GM21529 (cell line): ENCODE measurements around the gene ORC1.
A peak's percentile ranks its signal among the peaks of the same experiment; 100 is the strongest.

ENCODE experiments used
- ATAC-seq: cut with Tn5 transposase; IDR thresholded peaks from one replicate; pipeline ENCODE4 v1.9.1; 2021; ENCODE audit not compliant: unreplicated experiment

ORC1 gene

GRCh38 chr1:52404116-52404974 is at the start of gene ORC1, which contains the start of gene PRPF38A:
Gene ORC1, minus strand, starts transcription at chr1:52404423. Its CDS starts 2,200 bp downstream, at chr1:52402223.
Gene PRPF38A, plus strand, starts transcription at chr1:52404602. Its CDS starts 148 bp downstream, at chr1:52404750.
- ATAC-seq = peak; percentile 95

DNA sequence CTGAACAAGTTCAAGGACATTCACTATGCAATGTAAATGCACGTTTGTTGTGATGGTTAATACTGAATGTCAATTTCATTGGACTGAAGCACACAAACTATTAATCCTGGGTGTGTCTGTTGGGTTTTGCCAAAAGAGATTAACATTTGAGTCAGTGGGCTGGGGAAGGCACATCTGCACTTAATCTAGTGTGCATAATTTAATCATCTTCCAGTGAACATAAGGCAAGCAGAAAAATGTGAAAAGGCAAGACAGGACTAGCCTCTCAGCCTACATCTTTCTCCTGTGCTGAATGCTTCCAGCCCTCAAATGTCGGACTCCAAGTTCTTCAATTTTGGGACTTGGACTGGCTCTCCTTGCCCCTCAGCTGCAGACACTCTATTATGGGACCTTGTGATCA is 40.2 kb upstream of the ORC1 start:
- no peak for ATAC-seq

- ATAC-seq = no peak
Measured at GRCh38 chr1:52439976-52440375, 35.8 kb upstream of the ORC1 start.

GRCh38 chr1:52436817-52437216 is 32.6 kb upstream of the ORC1 start:
- no peak for ATAC-seq

DNA sequence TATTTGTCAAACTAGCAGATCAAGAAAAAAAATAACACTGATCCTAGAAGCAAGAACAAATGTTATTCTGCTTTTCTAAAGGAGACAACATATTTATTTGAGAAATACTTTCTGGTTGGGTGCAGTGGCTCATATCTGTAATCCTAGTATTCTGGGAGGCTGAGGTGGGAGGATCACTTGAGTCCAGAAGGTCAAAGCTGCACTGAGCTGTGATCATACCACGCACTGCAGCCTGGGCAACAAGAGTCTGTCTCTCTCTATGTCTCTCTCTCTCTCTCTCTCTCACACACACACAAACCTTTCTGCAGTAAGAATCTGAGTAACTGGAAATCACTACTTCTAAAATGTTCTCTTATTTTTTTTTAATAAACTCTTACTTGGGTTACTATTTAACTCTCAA is 31.4 kb upstream of the ORC1 start:
- no peak for ATAC-seq

DNA sequence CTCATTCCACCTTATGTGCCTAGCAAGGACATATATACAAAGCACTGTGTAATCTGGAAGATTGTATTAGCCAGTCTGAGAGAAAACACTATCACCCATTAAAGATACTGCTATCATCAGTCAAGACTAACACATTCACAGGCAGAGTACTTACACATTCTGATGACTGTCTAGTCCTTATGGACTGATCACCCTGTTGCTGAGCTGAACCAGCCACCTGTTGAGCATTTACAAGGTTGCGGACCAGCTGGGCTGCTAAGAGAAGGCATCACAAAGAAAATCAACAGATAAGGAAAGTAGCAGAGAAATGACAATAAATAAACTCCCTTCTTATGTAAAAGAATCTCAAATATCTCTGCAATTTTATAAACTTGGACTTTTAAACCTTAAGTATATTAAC is 31.0 kb upstream of the ORC1 start:
- ATAC-seq = no peak

DNA sequence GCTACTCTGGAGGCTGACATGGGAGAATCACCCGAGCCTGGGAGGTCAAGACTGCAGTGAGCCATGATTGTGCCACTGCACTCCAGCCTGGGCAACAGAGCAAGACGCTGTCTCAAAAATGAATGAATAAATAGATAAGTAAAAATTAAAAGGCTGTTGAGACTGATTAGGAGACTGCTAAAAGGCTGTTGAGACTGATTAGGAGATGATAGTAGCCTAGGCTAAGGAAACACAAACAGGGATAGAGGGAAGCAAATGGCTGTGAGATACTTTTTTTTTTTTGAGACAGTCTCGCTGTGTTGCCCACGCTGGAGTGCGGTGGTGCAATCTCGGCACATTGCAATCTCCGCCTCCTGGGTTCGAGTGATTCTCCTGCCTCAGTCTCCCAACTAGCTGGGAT is 28.6 kb upstream of the ORC1 start:
- no peak for ATAC-seq

DNA sequence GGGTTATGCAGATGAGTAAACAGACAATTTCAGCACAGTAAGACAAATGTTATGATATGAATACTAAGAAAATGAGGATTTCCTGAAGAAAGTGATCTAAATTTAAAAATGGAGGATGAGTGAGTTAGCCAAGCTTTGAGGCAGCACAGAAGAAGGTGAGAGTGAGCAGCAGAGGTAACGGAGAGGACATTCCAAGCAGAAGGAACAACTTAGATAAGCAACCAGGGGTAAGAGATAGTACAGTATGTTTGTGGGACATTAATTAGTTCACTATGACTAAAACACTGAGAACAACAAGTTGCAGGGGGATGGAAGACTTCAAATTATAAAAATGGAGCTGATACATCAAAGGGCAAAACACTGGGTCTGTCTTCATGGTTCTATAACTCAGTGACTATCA is 22.9 kb upstream of the ORC1 start:
- no peak for ATAC-seq

DNA sequence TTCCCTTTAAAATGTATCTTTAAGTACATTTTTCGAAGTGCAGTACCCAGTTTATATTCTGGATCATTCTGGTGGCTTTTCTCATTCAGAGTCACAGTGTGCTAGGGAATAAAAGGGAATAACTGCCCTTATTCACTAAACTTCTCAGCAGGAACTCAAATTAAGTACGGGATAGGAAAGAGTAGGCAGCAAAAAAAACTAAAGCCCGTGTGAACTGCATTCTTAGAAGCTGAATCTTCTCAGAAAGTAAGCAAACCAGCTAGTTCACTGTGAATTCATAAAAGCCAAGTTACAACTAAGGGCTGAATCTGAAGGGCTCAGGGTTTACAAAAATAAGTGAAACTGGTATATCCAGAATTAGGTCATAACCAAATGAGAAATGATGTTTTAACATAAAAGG is 22.1 kb upstream of the ORC1 start:
- no peak for ATAC-seq

GRCh38 chr1:52424813-52425212 is 20.6 kb upstream of the ORC1 start:
- ATAC-seq = no peak

- no peak for ATAC-seq
Measured at GRCh38 chr1:52424231-52424636, 20.0 kb upstream of the ORC1 start.

- ATAC-seq = no peak
Measured at GRCh38 chr1:52423771-52424170, 19.5 kb upstream of the ORC1 start.

DNA sequence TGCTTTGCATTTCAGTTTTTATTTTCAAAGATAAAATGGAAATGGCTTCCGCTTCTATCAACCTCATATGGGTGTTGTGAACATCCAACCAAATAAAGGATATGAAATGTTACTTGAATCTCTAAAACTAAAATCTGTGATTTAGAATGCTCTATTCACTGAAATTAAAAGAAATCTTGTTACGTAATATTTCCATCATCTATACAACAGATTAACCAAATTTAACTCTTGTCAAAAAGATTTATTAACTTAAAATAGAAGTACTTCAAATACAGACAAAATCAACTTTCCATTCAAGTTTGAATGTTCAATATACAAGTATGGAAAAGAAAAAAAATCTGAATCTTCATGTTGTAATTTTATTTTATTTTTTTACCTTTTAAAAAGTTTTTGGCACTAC is 18.8 kb upstream of the ORC1 start:
- no peak for ATAC-seq

GRCh38 chr1:52420713-52421112 is 16.5 kb upstream of the ORC1 start:
- no peak for ATAC-seq

- no peak for ATAC-seq
Measured at GRCh38 chr1:52416811-52417210, 12.6 kb upstream of the ORC1 start.

DNA sequence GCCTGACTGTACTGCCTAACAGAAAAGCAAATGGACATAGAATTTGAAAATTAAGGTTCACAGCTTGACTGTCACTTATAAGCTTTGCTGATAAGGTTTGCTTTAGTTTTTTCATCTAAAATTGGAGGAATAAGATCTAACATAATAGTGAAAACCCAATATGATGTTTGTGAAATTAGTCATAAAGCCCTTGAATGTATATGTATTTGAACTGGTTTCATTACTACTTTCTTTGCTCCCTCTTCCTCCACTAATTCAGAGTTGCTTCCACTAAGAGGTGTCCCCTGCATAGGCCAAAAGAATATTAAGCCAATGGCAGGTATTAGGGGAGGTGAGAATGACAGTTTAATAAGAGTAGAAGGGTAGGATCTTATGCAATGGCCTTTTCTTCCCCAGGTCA is 10.7 kb upstream of the ORC1 start:
- ATAC-seq = no peak

- no peak for ATAC-seq
Measured at GRCh38 chr1:52413410-52413989, 9.3 kb upstream of the ORC1 start.

GRCh38 chr1:52404975-52405338 is 734 bp upstream of the ORC1 start:
- ATAC-seq = no peak

GRCh38 chr1:52403566-52404115 is 582 bp downstream of the ORC1 start:
- ATAC-seq = peak; percentile 30

DNA sequence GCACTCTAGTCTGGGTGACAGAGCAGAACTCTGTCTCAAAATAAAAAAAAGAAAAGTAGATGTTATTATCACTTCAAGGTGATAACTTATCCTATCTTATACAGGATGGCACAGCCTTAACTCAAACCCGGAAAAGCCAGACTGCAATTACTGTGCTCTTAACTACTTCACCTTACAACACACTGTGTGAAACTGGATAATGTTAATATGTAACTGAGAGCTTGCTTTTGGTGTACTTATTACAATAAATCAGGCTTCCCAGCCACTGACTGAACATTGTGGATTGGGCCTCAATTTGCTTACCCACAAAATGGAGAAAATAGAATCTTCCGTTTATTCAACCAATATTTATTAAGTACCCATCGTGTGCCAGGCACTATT is 1.4 kb downstream of the ORC1 start:
- no peak for ATAC-seq

- no peak for ATAC-seq
Measured at GRCh38 chr1:52400131-52400530, 4.1 kb downstream of the ORC1 start.

GRCh38 chr1:52399629-52400028 is 4.6 kb downstream of the ORC1 start:
- ATAC-seq = no peak
